Right forelimb (tissue), 1 donor: ENCODE results near the gene GFI1B.
"Not testable (repeated sequence)": the region's sequence is repeated elsewhere in the genome, so short reads cannot be mapped to it uniquely, and the experiment has no call there.

Source experiments
- DNase-seq: peaks from one replicate; pipeline ENCODE4 v3.0.0-alpha.2; 2018

GFI1B gene

GRCh38 chr9:132978451-132979131 lies at the start of gene GFI1B:
GFI1B (plus strand) TSS chr9:132978694; CDS start chr9:132986679, 7,985 bp downstream.
- DNase-seq = no peak

- DNase-seq = no peak
Measured at GRCh38 chr9:132931178-132931735, 47.2 kb upstream of the GFI1B start.

- no peak for DNase-seq
Measured at GRCh38 chr9:132935026-132935425, 43.5 kb upstream of the GFI1B start.

- DNase-seq = no peak
Measured at GRCh38 chr9:132937463-132937901, 41.0 kb upstream of the GFI1B start.

GRCh38 chr9:132939169-132939568 lies 39.3 kb upstream of the GFI1B start:
- DNase-seq = no peak

- DNase-seq = no peak
Measured at GRCh38 chr9:132942541-132943182, 35.8 kb upstream of the GFI1B start.

- DNase-seq = no peak
Measured at GRCh38 chr9:132943651-132944293, 34.7 kb upstream of the GFI1B start.

- peak; percentile 99 for DNase-seq
Measured at GRCh38 chr9:132944294-132945185, 34.0 kb upstream of the GFI1B start, which contains the start of gene TSC1. TSC1 (minus strand) TSS chr9:132944616; CDS start chr9:132928872, 15,744 bp downstream.

- DNase-seq = no peak
Measured at GRCh38 chr9:132945186-132946130, 33.0 kb upstream of the GFI1B start.

- no peak for DNase-seq
Measured at GRCh38 chr9:132946211-132946610, 32.3 kb upstream of the GFI1B start.

- DNase-seq = no peak
Measured at GRCh38 chr9:132946631-132947295, 31.7 kb upstream of the GFI1B start.

- no peak for DNase-seq
Measured at GRCh38 chr9:132947756-132948155, 30.7 kb upstream of the GFI1B start.

- no peak for DNase-seq
Measured at GRCh38 chr9:132948482-132949050, 29.9 kb upstream of the GFI1B start.

GRCh38 chr9:132949709-132950108 lies 28.8 kb upstream of the GFI1B start:
- DNase-seq = no peak

- no peak for DNase-seq
Measured at GRCh38 chr9:132955123-132955522, 23.4 kb upstream of the GFI1B start.

GRCh38 chr9:132955768-132956167 lies 22.7 kb upstream of the GFI1B start:
- no peak for DNase-seq

- DNase-seq = no peak
Measured at GRCh38 chr9:132957805-132958204, 20.7 kb upstream of the GFI1B start.

- no peak for DNase-seq
Measured at GRCh38 chr9:132961002-132961401, 17.5 kb upstream of the GFI1B start.

GRCh38 chr9:132965478-132965877 lies 13.0 kb upstream of the GFI1B start:
- no peak for DNase-seq

GRCh38 chr9:132967908-132968307 lies 10.6 kb upstream of the GFI1B start:
- not testable (repeated sequence) for DNase-seq
